ENCODE measurements around the gene SDC1. TPM values are rescaled to one million over a fixed set of nuclear protein-coding genes. Genes with fewer than 3 reads are reported as not detected.

The SDC1 gene
- total RNA-seq, 1 donor from 2014 or later, result 9.8 TPM

DNA sequence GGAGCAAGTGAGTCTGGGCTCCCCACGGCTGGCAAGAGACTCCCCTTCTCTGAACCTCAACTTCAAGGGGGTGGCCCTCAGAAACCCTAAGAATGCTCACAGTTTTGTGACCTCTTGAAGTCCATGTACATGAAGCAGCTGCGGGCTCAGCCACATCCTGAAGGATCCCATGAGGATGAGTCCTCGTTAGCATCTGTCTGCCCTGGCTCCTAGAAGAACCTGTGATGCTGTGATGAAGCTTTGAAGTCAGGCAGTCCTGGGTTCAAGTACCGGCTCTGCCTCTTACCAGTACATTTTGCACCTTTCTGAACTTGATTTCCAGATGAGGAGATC lies 38.1 kb downstream of the SDC1 start:
- FAIRE-seq, result no peak
- DNase-seq (ENCODE audit: low spot score in 2 of 2), result no peak

DNA sequence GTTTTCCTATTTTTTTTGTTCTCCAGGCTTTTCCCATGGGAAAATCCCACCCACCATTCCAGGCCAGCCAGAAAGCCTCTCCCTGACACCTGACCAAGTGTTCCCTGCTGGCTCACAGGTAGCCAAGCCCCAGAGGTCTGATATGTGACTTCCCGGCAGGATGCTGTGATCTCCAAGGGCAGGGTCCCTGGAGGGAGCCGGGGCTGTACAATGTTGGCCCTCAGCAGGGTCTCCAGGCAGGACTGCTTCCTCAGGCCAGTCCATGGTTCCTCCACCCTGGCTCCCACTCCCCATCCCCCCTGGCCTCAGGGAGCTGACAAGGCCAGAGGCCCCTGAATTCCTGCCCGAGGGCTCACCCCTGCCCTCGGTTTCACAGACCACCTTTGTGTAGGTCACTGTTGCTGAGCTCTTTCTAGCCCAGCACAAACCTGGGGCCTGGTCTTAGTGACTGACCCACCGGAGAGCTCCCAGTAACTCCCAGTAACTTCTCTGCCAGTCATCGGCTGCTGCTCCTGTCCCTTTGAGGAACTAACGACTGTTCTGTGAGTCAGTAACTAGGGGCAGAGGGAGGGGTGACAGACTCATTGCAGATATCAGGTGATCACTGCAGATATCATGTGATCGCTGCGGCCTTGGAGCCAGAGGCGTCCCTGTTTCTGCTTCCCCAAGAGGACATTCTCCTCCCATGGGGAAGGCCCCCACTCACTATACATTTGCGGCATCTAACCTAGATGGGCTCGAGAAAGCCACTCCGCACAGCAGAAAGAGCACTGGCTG lies 38.7 kb downstream of the SDC1 start:
- DNase-seq (ENCODE audit: low spot score in 2 of 2) (no peak), FAIRE-seq (no peak)

DNA sequence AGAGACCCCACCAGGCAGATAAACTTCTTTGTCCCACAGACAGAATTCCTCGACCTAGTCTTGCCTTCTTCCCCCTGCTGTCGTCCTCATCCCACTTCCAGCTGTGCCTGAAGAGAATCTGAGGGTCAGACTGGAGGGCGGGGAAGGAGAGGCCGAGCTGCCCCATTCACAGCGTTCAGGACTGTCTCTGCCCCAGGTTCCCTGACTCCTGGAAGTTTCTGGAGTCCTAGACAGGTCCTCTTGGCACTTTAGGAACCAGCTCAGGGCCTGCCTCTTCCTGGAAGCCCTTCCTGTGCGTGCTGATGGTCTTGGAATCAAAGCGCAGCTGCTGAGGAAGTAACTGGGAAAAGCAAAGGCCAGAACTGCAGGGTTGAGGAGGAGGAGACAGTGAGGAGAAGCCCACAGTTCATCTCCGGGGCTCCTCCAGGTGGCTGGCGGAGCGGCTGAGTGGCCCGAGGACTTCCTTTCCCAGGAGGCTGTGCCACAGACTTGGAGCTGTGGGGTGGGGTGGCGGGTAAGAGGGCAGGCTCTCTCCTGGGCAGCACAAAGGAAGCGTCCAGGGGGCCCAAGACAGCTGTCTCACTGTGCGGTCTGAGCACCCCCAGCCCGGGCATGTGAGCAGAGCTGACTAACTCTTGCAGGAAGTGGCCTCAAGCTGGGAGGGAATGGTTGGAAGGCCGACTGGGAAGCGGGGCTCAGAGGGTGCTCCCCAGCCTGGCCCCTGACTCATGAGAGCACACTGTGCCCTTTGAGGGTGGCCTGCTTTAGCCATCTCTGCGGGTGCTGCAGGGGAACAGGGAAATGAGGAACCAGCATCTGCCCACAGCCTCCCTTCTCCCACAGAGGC lies 39.5 kb downstream of the SDC1 start:
- FAIRE-seq (no peak), DNase-seq (ENCODE audit: low spot score in 2 of 2) (no peak)

DNA sequence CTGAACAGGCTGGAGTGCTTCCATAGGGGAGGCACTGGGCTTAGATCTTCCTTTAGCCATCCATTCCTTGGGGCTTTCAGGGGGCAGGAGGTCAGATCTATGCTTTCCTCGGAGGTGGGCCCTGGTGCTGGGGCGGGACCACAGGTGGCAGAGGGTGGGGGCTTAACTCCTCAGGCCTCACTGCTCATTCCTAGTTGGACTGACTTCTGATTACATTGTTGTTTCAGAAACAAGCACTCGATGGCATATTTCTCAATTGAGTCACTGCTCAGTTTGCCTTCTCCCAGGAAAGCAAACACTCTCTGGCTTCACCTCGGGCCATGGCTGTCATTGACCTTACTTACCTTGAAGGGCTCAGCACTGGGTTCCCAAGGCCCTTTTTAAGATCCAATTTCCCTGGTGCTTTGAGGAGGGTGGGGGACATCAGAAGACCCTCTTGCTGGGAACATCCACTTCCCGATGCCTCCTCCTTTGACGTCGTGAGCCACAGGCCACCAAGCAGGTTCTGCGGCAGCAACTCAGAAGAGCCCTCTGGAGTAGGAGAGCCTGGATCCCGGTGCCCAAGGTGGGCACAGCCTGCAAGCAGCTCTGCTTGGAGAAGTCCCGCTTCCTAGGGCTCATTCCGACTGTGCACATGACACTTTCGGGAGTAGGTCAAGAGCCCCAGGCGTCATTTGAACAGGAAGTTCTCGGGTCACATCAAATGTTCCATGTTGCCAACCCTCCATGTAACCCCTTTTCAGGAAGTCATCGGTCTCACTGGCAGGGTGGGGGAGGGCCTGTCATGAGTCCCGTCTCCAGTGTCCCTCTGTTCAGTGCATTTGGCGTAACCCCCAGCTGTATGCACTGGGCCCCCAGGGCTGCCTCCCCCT lies 40.6 kb downstream of the SDC1 start:
- no peak for FAIRE-seq
- no peak for DNase-seq (ENCODE audit: low spot score in 2 of 2)

DNA sequence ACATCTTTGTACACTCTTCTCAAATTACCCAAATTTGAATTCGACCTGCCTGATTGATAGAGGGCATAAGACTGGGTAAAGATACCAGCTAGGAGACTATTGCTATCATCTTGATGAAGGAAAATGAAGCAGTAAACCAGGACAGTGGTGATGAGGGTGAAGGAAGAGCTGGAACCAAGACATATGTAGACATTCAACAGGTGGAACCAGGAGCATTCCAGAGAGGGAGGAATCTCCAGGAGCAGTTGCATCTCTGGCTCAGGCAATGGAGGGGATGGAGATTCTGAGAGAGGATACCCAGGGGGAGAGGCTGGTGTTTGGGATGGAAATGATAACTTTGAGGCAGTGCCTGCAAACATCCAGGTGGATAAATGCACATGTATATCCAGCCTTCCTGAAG lies 41.6 kb downstream of the SDC1 start:
- DNase-seq (ENCODE audit: low spot score in 2 of 2) (no peak), FAIRE-seq (no peak)

DNA sequence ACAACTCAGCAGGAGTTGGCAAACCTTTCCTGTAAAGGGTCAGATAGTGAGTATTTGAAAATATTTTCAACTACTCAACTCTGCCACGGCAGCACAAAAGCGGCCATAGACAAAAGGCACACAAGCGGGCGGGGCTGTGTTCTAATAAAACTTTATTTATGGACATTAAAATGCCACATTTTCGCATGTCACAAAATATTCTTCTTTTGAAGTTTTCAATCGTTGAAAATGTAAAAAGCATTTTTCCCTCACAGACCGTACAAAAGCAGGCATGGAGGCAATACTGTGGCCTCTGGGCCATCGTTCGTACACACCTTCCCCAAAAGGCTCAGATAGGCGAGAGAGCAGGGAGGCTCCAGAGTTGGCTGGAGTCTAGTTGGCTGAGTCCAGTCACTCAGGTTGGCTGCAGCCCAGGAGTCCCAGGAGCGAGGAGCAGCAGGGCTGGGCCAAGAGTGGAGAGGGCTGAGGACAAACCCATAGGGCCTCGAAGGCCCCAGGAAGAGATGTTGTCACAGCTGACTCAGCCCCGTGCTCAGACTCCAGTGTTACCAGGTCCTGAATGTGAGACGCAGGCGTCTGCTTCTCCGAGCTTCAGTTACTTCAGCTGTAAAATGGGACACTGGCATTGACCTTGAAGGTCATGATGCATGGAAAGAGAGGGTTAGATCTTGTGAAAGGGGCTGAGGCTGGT lies 42.5 kb downstream of the SDC1 start:
- no peak for DNase-seq (ENCODE audit: low spot score in 2 of 2)
- FAIRE-seq, result no peak

DNA sequence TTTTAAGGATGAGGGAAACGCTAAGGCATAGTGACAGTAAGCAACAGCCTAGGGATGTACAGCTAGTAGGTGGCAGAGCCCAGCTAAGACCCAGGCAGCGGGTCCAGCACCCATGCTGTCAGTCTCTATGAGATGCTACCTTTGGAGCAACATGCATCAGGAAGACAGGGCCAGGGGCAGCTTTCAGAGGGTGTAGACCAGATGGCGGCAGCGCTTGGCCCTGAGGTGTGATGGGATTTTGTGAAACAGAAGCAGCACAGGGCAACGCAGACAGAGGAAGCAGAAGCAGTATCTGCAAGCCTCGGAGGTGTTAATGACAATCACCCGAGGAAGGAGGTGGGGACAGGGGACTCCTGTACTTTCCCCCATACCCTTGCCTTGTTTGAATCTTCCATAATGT lies 43.2 kb downstream of the SDC1 start:
- DNase-seq (ENCODE audit: low spot score in 2 of 2), result no peak
- FAIRE-seq, result no peak

DNA sequence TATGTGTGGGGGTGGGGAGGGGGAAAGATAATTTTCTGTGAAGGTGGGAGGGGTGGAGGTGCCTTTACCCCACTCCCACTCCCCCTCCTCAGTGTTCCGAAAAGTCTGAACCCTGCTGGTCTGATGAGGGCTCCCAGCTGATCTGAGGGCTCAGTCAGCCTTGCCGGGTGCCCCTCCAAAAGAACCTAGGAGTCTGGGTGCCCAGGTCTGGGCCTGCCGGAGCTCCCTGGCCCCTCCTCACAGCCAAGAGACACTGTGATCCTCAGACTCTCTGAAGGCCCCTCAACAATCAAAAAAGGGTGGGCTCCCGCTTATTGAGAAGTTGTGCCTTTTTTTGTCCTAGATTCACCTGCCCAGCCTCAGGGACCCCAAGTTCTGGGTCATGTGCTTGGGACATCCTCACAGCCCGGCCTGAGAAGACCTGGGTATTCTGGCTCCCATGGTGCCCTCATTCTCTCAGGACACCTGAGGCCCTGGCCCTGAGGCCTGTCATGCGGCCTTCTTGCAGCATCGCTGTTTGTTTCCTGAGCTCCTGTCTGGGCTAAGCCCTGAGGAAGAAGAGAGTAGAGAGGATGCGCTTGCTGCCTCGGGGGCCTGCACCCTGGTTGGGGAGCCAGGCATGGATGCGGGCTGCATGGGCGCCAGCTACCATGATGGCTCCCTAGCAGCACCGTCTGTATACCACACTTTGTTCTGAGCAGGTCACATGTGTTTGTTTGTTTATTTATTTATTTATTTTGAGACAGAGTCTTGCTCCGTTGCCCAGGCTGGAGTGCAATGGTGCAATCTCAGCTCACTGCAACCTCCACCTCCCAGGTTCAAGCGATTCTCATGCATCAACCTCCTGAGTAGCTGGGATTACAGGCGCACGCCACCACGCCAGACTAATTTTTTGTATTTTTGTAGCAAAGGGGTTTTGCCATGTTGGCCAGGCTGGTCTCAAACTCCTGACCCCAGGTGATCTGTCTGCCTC lies 44.0 kb downstream of the SDC1 start:
- FAIRE-seq, result no peak
- no peak for DNase-seq (ENCODE audit: low spot score in 2 of 2)

DNA sequence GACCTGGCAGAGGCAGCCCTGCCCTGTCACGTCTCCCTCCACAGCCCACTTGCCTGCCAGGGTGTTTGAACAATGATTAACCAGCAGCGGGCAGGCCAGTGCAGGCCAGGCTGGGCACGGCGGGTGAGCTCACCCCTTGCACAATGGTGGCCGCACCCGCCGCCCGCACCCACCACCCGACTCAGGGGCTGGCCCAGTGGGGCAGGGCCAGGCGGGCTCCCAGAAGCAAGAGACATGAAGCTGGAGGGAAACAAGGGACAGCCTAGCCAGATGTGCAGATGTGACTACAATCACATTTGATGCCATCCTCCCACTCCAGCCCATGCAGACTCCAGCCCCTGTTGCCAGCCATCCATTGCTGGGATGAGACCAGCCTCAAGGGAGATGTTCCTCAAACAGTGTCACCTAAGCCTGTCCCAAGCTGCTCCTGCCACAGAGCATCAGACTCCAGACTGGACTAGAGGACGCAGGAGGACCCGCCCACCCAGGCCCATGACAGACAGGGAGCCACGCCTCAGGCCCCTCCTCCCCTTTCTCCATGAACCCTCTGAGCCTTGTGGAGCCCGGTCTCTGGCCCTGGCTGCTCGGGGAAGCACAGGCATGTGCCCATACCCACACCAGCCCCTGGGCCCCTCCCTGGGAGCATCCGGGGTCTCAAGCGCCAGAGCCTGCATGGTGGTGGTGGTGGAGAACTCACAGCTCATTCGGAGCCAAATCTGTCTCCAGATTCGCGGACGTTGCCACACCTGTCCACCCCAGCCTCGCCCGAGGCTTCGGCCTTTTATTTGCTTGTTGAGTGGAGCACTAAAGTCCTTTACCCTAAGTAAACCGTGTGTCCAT lies 45.0 kb downstream of the SDC1 start:
- DNase-seq (ENCODE audit: low spot score in 2 of 2) (no peak), FAIRE-seq (no peak)

DNA sequence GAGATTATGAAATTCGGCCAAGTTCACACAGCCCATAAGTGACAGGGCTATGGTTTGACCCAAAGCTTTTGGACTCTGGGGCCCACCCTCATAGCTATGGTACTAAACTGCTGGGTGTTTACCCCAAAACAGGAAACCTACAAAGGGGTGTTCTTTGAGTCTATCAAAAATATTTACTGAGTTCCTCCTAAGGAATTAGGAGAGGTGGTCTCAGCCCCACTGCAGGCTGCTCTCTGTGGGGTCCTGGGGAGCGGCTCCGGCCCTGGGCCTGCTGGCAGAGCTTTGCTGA lies 45.5 kb downstream of the SDC1 start:
- DNase-seq (ENCODE audit: low spot score in 2 of 2), result no peak
- FAIRE-seq, result no peak

DNA sequence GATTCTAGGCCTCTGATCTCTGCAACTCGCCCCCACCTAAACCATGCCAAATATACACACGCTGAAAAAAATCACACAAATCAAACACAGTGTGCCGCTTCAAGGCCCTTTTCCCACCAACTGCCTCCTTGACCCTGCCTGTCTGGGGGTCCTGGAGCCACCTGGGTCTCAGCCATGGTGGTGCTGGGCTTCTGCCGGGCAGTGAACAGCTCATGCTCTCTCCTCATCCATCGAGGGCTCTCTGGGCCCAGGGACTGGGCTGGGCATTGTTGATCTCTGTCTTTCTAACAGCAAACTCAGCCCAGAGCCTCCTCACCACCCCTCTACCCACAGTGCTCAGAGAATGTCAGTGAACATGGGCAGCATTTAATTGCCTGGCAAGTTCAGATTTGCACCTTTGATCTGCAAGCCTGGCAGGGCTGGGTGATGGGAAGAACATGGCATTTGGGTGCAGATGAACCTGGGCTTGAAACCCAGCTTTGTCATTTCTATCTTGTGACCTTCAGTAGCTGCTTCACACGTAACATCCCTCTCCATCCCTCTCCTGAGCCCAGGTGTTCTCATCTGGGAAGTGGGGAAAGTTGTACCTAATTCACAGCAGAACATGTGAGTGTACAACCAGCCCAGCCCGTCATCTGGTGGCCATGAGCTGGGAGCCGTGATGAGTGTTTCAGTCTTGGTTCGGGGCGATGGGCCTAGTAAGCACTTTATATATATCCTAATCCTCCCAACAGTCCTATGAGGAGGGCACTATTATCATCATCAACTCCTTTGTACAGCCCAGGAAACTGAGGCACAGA lies 46.1 kb downstream of the SDC1 start:
- DNase-seq (ENCODE audit: low spot score in 2 of 2) (no peak), FAIRE-seq (no peak)

DNA sequence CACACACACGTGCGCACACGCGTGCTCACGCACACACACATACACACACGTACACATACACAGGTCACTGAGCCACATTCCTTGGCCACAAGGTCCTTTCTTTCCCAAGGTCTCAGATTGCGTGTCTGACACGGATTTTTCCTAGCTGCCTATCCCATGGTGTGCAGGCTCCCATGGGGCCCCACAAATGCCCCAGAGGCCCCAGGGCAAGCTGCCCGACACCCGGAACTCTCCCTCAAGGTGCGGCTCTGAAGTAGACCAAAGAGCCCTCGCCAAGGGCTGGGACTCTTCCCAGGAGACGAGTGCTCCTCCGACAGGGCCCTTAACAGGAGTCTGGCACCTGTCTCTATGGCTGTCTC lies 46.7 kb downstream of the SDC1 start:
- DNase-seq (ENCODE audit: low spot score in 2 of 2), result no peak
- no peak for FAIRE-seq

DNA sequence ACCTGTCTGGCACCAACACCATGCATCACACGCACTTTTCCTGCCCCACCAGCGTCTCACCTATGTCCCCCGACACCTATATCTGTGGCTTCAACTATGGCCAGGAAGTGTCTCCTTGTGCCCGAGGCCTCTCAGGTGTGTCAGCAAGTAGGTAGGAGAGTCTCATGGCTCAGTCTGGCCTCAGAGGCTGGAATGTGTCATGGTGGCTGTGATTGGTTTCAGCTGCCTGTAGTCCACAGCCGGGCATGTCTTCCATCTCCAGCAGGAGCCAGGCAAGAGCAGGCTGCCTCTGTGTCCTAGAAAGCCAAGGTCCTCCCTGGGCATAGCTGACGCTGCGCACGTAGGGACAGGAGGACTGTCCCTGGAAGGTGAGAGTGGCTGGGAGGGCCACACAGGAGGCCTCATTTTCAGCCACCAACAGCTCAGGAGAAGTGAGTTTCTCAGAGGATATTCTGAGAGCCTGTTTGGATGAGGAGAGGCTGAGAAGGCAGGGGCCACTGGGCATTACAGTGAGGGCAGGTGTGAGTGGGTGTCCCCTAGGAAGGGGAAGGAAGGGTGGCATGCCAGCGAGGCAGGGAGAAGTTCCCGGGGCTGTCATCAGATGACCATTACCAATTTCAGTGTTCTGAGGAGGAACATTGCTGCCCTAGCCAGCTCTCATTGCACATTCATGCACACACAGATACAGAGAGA lies 47.2 kb downstream of the SDC1 start:
- DNase-seq (ENCODE audit: low spot score in 2 of 2), result no peak
- FAIRE-seq, result no peak

DNA sequence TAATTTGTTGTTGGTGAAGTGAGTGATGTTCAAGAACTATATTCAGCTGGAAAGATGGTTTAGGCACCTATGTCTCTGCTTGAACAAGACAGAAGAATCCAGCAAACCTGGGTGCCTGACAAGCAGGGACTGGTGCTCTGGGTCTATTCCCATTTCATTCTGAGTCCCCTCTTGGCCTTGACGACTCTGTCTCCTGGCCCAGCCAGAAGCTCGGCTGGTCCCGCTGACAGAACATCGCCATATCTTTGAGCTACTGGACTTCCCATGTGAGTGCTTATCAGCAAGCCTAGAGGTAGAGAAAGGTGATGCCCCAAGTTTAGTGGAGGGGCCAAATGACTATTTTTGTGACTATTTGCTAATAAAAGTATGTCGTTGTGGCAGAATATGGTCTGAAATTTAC lies 48.2 kb downstream of the SDC1 start:
- FAIRE-seq, result no peak

DNA sequence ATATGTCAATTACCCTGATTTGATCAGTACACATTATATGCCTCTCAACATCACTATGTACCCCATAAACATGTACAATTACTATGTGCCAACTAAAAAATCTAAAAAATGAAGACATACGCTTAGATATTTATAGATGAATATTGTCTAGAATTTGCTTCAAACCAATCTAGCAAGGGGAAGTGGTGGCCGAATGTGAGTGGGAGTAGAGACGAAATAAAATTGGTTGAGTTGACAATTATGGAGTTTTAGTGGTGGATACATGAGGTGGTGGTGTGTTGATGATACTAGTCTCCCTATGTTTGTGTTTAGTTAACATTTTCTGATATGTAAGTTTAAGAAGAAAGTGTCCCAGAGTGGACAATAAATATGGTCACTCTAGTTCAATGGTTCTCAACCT lies 49.0 kb downstream of the SDC1 start:
- DNase-seq (ENCODE audit: low spot score in 2 of 2), result no peak
- no peak for FAIRE-seq

More for the DNA sequence above, 48.2 kb downstream of the SDC1 start:
- no peak for DNase-seq (ENCODE audit: low spot score in 2 of 2)

DNA sequence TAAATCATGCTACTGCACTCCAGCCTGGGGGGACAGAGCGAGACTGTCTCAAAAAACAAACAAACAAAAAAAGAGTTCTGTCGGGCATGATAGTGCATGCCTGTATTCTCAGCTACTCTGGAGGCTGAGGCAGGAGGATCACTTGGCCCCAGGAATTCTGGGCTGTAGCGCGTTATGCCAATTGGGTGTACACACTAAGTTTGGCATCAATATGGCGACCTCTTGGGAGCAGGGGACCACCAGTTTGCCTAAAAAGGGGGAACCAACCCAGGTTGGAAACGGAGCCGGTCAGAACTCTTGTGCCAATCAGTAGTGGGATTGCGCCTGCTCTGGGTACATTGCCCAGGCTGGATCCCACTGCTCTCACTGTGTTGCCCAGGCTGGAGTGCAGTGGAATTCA lies 49.7 kb downstream of the SDC1 start:
- FAIRE-seq (no peak), DNase-seq (ENCODE audit: low spot score in 2 of 2) (no peak)

DNA sequence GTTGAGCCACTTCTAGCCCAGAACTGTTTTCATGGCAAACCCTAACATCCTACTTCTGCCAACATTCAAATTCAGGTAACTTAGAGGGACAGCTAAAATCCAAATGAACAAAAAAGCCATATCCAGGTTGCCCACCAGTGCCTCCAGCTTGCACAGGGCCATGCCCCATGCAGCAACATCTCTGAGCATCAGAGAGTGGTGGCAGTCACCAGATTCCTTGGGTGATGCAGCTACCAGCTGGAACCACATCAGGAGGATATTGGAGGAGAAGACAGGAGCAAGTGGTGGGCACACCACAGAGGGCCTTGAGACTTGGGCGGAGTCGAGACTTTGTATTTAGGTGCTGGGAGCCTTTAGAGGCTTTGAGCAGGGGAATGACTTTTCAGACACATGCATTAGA lies 50.5 kb downstream of the SDC1 start:
- DNase-seq (ENCODE audit: low spot score in 2 of 2) (no peak), FAIRE-seq (no peak)

All from frontal cortex (tissue), 4 donors.